ENCODE measurements around the gene RNPS1. TPM values are rescaled to one million over a fixed set of nuclear protein-coding genes. Genes with fewer than 3 reads are reported as not detected.

The RNPS1 gene
- total and polyA plus RNA-seq, 9 of the 15 experiments (the other 6 are each of a cell fraction or from before 2014, with no cell fraction given), result 44.9 to 338 (median 202) TPM

GRCh38 chr16:2244926-2245795, 22.8 kb downstream of the RNPS1 start (continued):
- TF ChIP-seq ARID3A (IDR thresholded peaks at IDR 0.05; ENCODE audit: borderline replicate concordance, low read depth, low read length), result no peak
- TF ChIP-seq KAT7 (CRISPR knock-in tag; IDR thresholded peaks at IDR 0.05; ENCODE audit: borderline replicate concordance), result no peak
- no peak for TF ChIP-seq ZSCAN32 (CRISPR knock-in tag; IDR thresholded peaks at IDR 0.05)
- TF ChIP-seq HNRNPH1 (optimal IDR thresholded peaks at IDR 0.05; ENCODE audit: low read depth, low read length), result no peak
- no peak for TF ChIP-seq NRF1 (conservative IDR thresholded peaks at IDR 0.05 in 1 of 2, IDR thresholded peaks at IDR 0.05 in 1 of 2)
- TF ChIP-seq MCM5 (IDR thresholded peaks at IDR 0.05; ENCODE audit: low read depth), result no peak
- TF ChIP-seq RBFOX2 (IDR thresholded peaks at IDR 0.05; ENCODE audit: low read depth, low read length), result peak; percentile 53; the same call in 1 of the 2 replicates
- TF ChIP-seq TAF1 (IDR thresholded peaks at IDR 0.05; ENCODE audit: control insufficient read depth, extremely low read depth, insufficient read depth, low read length, severe bottlenecking), result no peak
- no peak for TF ChIP-seq PTTG1 (tag; IDR thresholded peaks at IDR 0.05; ENCODE audit: low read depth)
- TF ChIP-seq ZNF12 (CRISPR knock-in tag; IDR thresholded peaks at IDR 0.05), result peak; percentile 93
- TF ChIP-seq TAF15 (IDR thresholded peaks at IDR 0.05; ENCODE audit: low read depth, low read length), result no peak
- TF ChIP-seq ZBTB8A (IDR thresholded peaks at IDR 0.05; ENCODE audit: partially characterized antibody), result no peak
- TF ChIP-seq PRMT5 (CRISPR knock-in tag; IDR thresholded peaks at IDR 0.05), result no peak
- TF ChIP-seq RUNX1 (IDR thresholded peaks at IDR 0.05; ENCODE audit: low read depth), result no peak
- peak; percentile 77 for TF ChIP-seq ZNF121 (CRISPR knock-in tag; conservative IDR thresholded peaks at IDR 0.05)
- TF ChIP-seq, protein P1, sequence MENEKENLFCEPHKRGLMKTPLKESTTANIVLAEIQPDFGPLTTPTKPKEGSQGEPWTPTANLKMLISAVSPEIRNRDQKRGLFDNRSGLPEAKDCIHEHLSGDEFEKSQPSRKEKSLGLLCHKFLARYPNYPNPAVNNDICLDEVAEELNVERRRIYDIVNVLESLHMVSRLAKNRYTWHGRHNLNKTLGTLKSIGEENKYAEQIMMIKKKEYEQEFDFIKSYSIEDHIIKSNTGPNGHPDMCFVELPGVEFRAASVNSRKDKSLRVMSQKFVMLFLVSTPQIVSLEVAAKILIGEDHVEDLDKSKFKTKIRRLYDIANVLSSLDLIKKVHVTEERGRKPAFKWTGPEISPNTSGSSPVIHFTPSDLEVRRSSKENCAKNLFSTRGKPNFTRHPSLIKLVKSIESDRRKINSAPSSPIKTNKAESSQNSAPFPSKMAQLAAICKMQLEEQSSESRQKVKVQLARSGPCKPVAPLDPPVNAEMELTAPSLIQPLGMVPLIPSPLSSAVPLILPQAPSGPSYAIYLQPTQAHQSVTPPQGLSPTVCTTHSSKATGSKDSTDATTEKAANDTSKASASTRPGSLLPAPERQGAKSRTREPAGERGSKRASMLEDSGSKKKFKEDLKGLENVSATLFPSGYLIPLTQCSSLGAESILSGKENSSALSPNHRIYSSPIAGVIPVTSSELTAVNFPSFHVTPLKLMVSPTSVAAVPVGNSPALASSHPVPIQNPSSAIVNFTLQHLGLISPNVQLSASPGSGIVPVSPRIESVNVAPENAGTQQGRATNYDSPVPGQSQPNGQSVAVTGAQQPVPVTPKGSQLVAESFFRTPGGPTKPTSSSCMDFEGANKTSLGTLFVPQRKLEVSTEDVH (IDR thresholded peaks at IDR 0.05; ENCODE audit: low read depth, partially characterized antibody), result no peak
- no peak for TF ChIP-seq SMARCC2 (IDR thresholded peaks at IDR 0.05; ENCODE audit: low read depth)

Measured in K562 (cell line).